RWPE1 (cell line): Measurements from ENCODE around the gene GLIS1.

Experiments
- CTCF ChIA-PET: fragments of 350-600 bp; sonication (Branson Sonifier 250); formaldehyde crosslinking; extraction: SDS; loops from one replicate; lab custom pipeline; 2021; lab: Yijun Ruan, JAX
- POLR2A ChIA-PET: fragments of 400-600 bp; formaldehyde crosslinking; extraction: SDS; loops from one replicate; lab custom pipeline; 2020; ENCODE audit warnings: antibody characterized with exemption; ENCODE audit not compliant: low non-redundant PET; lab: Yijun Ruan, JAX
- DNase-seq: peaks from one replicate; pipeline ENCODE4 v3.0.0; 2012; ENCODE audit warnings: low spot score
- H3K27ac ChIP-seq: fragments of 450-650 bp; 2 replicates; pipeline ENCODE4 v1.5.1; 2017
- CTCF ChIP-seq: fragments of 450-650 bp; conservative IDR thresholded peaks from 2 replicates; pipeline ENCODE4 v1.5.1; 2017; ENCODE audit warnings: low read depth, mild to moderate bottlenecking

GLIS1 gene

DNA sequence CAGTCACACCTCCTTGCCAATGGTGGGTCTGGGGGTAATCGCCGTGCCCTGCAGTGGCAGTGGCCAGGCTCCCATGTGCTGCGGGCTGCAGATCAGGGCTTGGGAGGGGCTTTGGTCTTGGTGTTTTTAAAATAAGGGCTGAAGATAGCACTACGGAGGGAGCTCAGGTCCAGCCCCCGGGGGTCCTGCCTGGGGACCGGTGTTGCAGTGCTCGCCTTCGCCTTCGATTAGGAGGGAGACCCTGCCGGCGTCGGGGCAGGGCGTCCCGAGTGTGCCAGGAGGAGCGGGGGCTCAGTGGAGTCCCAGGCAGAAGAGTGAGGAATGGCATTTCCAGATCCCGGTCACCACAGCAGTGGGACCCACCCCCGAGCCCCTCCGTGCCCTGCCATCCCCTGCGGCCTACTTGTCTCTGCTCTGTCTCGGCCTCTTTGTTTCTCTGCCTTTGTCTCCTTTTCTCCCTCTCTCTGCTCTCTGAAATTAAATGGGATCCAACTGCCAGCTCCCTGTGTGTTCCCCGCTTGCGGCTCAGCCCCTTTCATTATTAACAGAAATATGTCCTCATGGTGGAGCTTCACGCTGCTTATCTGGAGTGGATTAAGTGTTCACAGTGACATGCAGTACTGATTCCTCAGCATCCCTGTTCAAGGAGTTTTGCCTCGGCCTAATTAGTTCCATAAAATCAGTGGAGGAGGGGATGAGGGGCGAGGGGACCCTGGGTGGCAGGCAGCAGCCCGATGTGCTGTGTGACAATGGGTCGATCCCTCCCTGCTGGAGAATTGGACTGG is 235.3 kb downstream of the GLIS1 start:
- no peak for TF ChIP-seq CTCF
- CTCF ChIA-PET = interaction anchor here (0.7 kb wide), 1 partner anchor 201 kb away, joined by 4 read pairs; no protein-coding TSS in a partner anchor
- DNase-seq = no peak
- H3K27ac ChIP-seq = no peak overlapping the region
- POLR2A ChIA-PET = no interaction called here

DNA sequence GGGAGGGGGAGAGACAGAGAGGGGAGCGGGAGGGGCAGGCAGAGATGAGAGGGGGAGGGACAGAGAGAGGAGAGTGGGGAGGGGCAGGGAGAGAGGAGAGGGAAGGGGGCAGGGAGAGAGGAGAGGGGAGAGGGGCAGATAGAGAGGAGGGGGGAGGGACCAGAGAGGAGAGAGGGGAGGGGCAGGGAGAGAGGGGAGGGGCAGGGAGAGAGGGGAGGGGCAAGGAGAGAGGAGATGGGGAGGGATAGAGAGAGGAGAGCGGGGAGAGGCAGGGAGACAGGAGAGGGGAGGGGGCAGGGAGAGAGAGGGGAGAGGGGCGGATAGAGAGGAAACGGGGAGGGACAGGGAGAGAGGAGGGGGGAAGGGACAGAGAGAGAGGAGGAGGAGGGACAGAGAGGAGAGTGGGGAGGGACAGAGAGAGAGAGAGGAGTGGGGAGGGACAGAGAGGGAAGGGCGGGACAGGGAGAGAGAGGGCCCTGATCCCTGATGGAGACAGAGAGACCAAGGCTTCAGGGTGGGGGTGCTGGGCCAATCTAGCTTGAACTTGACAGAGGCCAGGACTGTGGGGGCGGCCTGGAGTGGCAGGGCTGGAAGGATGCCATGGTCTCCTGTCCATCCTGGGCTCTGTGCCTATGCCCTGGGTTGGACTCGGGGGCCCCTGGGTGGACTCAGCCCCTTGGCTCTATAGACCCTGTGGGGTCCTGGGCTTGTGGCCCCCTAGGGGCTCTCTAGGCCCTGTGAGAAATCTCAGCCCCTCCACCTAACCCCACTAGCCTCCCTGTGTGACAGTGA is 236.1 kb downstream of the GLIS1 start:
- no peak for DNase-seq
- TF ChIP-seq CTCF = no peak
- H3K27ac ChIP-seq = no peak overlapping the region
- ChIA-PET POLR2A (no interaction called here), CTCF (no interaction called here)

DNA sequence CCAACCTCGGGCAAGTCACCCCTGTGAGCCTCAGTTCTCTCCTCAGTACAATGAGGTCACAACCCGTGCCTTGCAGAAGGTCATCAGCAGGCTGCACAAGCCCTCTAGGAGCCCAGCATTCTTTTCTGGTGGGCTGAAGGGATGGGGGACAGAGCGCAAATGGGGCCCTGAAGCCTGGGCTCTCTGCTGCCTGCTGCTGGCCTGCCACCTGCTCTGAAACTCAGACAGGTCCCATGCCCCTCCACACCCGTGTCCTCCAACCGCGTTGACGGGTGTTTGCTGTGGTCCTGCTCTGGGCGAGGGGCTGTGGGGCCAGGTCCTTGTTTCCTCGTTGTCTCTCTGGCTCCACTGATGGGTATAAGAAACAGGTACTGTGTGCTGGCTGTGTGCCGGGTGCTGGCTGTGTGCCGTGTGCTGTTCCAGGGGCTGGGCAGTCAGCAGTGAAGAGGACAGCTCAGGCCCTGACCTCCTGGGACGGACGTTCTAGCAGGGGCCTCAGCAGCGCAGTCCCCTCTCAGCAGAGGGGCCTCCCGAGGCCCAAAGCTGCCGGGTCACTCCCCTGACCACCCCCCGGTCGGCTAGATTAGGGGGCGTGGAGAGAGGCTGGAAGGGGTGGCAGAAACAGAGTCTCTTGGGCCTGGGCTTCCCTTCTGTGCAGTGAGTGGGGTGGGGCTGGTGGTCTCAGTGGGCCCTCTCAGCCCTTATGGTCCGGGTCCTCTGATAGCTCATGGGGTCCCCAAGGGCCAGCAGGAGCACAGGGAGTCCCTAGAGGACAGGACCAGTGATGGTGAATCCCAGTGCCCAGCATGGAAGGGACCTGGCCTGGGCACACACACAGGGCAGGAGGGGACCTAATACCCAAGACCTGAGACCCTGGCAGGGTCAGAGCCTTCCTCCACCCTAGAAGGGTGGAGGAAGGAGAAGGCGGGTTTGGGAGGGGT is 237.6 kb downstream of the GLIS1 start:
- H3K27ac ChIP-seq = no peak overlapping the region
- CTCF ChIA-PET = no interaction called here
- POLR2A ChIA-PET = no interaction called here
- TF ChIP-seq CTCF = no peak
- DNase-seq = no peak

GRCh38 chr1:53500204-53501064 is 238.5 kb downstream of the GLIS1 start:
- DNase-seq = no peak
- CTCF ChIA-PET = interaction anchor here (0.7 kb wide), 1 partner anchor 52 kb away, joined by 3 read pairs; no protein-coding TSS in a partner anchor
- TF ChIP-seq CTCF = no peak
- POLR2A ChIA-PET = no interaction called here
- H3K27ac ChIP-seq = no peak overlapping the region

DNA sequence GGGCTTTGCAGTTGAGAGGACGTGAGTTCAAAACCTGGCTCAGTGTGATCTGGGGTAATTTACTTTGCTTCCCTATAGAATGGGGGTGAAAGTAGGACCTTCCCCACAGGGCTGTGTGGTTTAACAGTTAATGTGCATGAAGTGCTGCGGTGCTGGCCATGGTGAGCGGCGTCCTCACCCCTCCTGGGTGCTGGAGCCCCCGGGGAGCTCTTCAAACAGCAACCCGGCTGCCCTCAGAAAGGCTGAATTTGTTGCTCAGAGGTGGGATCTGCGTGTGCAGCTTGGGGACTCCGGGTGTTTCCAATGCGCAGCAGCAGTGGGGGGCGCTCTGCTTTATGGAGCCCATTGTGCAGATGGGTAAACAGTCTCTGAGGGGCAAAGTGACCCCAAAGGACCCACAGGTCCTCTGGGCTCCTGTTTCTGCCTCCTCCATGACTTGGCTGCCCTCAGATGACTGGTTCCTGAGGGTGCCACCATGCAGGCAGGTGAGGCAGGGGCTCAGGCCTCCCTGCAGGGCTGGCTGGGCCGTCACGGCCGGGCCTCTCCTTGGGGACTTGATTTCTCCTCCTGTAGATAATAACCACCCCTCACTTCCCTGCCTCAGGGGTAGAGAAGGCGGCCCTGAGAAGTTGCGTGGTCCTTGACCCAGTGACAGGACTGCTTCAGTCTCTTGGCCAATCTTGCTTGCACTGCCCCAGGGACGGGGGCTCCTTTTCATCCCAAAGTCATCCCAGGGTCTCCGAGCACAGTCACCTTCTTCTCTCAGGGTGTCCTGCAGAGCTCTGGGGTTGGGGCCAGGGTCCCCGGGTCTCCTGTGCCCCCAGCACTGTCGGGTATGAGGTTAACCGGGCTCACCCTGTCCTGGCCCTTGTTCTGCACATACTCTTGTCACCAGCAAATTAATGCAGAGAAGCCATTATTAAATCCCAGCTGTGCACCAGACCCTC is 239.4 kb downstream of the GLIS1 start:
- no peak overlapping the region for H3K27ac ChIP-seq
- POLR2A ChIA-PET = no interaction called here
- CTCF ChIA-PET = interaction anchor here (0.7 kb wide), 1 partner anchor 51 kb away, joined by 3 read pairs; no protein-coding TSS in a partner anchor
- no peak for DNase-seq
- TF ChIP-seq CTCF = no peak
